RWPE2 (cell line): Measurements from ENCODE around the gene AP3M1.
"Not testable (repeated sequence)": the region's sequence is repeated elsewhere in the genome, so short reads cannot be mapped to it uniquely, and the experiment has no call there.

ENCODE experiments used
- ATAC-seq: fragments of 200-7000 bp; cut with Tn5 transposase; 3 replicates; pipeline ENCODE4 v1.9.1; 2021; ENCODE audit warnings: low read depth
- DNase-seq: peaks from one replicate; pipeline ENCODE4 v3.0.0-alpha.2; 2020; ENCODE audit warnings: low spot score
- H3K27ac ChIP-seq: fragments of 450-650 bp; 2 replicates; pipeline ENCODE4 v1.5.1; 2017; ENCODE audit warnings: mild to moderate bottlenecking; ENCODE audit not compliant: poor library complexity, severe bottlenecking
- H3K27me3 ChIP-seq: fragments of 250-450 bp; sonication (Bioruptor Pico); 2 replicates; pipeline ENCODE4 v1.5.1; 2021; ENCODE audit warnings: mild to moderate bottlenecking, moderate library complexity; ENCODE audit not compliant: insufficient read depth, poor library complexity, severe bottlenecking
- H3K36me3 ChIP-seq: fragments of 250-450 bp; sonication (Bioruptor Pico); 2 replicates; pipeline ENCODE4 v1.5.1; 2020; ENCODE audit warnings: low read depth, mild to moderate bottlenecking, moderate library complexity
- H3K4me1 ChIP-seq: fragments of 250-450 bp; sonication (Bioruptor Pico); 2 replicates; pipeline ENCODE4 v1.5.1; 2021; ENCODE audit warnings: mild to moderate bottlenecking, moderate library complexity; ENCODE audit not compliant: insufficient read depth, poor library complexity, severe bottlenecking
- H3K4me3 ChIP-seq: fragments of 250-450 bp; sonication (Bioruptor Pico); 2 replicates; pipeline ENCODE4 v1.5.1; 2021; ENCODE audit warnings: mild to moderate bottlenecking, moderate library complexity; ENCODE audit not compliant: severe bottlenecking
- H3K9me3 ChIP-seq: fragments of 250-450 bp; sonication (Bioruptor Pico); 2 replicates; pipeline ENCODE4 v1.5.1; 2021; ENCODE audit warnings: mild to moderate bottlenecking, moderate library complexity; ENCODE audit not compliant: severe bottlenecking
- TF ChIP-seq, protein P1 (sequence below): fragments of 450-650 bp; IDR thresholded peaks from one replicate; pipeline ENCODE4 v1.5.1; 2017; ENCODE audit warnings: mild to moderate bottlenecking, moderate library complexity; ENCODE audit not compliant: poor library complexity, severe bottlenecking

AP3M1 gene

DNA sequence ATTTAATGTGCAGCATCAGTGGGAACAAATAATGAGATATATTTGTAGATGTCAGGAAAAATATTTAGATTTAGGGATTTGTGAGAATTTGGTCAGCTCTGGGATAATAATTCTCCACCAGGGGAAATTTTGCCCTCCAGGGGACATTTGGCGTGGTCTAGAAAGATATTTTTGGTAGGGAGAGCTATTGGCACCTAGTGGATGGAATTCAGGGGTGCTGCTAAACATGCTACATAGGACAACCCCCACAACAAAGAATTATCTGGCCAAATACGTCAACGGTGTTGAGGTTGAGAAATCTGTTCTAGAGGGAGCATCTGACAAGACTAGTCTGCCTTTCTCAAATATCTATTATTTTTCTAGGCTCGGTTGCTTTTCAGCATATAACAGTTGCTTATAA, 2.5 kb upstream of the AP3M1 start:
- ATAC-seq (peak; percentile 41), DNase-seq (no peak)
- Histone ChIP-seq H3K36me3 (peaks cover under 1% of the 10 kb centered on the region; the same call in 1 of the 2 replicates), H3K9me3 (no peaks in the 10 kb centered on the region), H3K4me3 (peak overlapping the region; percentile 90), H3K27me3 (no peaks in the 10 kb centered on the region), H3K27ac (peak overlapping the region; percentile 76), H3K4me1 (peaks cover 16% of the 10 kb centered on the region)
- TF ChIP-seq, protein P1, sequence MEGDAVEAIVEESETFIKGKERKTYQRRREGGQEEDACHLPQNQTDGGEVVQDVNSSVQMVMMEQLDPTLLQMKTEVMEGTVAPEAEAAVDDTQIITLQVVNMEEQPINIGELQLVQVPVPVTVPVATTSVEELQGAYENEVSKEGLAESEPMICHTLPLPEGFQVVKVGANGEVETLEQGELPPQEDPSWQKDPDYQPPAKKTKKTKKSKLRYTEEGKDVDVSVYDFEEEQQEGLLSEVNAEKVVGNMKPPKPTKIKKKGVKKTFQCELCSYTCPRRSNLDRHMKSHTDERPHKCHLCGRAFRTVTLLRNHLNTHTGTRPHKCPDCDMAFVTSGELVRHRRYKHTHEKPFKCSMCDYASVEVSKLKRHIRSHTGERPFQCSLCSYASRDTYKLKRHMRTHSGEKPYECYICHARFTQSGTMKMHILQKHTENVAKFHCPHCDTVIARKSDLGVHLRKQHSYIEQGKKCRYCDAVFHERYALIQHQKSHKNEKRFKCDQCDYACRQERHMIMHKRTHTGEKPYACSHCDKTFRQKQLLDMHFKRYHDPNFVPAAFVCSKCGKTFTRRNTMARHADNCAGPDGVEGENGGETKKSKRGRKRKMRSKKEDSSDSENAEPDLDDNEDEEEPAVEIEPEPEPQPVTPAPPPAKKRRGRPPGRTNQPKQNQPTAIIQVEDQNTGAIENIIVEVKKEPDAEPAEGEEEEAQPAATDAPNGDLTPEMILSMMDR, result peak; percentile 81

DNA sequence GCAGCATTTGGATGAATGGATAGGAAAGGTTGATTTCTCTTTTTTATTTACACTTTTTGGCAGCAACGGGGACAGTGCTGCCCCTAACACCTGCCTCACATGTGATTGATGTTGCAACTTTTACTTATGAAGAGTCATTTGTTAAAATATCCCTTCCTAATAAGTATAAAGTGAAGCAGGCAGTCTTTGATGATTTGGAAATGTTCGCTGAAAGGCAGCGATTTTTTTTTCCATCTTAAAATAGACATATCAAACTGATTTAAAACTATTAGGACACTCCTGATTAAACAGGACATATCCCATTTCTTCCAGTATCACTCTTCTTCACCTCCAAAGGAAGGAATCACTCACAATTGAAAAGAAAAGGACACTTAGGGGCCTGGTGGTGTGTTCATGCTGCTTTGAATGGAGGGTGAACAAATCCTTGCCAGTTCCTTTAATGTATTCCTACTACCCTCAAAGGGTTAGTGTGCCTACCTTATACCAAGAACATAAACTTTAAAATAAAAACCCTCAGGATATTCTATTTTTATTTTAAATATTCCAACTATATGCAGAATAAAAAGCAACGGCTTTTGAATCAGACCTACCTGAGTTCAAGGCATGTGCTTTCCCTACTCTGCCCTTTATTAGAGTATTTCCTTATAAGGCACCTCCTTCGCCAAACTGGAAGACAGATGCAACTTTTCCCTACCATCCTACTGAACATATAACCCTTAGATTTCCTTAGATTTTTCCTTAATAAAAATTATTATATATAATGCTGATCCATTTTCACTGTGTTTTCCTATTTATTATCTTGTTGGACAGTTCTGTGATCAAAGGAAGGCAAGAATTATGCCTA, 1.5 kb upstream of the AP3M1 start:
- peak overlapping the region; percentile 90 for H3K4me3 ChIP-seq
- no peak for DNase-seq
- no peak for ATAC-seq
- H3K4me1 ChIP-seq, result peaks cover 16% of the 10 kb centered on the region
- TF ChIP-seq, protein P1, result no peak
- H3K36me3 ChIP-seq, result peaks cover 10% of the 10 kb centered on the region
- no peaks in the 10 kb centered on the region for H3K9me3 ChIP-seq
- H3K27me3 ChIP-seq, result no peaks in the 10 kb centered on the region
- peak overlapping the region; percentile 76 for H3K27ac ChIP-seq

DNA sequence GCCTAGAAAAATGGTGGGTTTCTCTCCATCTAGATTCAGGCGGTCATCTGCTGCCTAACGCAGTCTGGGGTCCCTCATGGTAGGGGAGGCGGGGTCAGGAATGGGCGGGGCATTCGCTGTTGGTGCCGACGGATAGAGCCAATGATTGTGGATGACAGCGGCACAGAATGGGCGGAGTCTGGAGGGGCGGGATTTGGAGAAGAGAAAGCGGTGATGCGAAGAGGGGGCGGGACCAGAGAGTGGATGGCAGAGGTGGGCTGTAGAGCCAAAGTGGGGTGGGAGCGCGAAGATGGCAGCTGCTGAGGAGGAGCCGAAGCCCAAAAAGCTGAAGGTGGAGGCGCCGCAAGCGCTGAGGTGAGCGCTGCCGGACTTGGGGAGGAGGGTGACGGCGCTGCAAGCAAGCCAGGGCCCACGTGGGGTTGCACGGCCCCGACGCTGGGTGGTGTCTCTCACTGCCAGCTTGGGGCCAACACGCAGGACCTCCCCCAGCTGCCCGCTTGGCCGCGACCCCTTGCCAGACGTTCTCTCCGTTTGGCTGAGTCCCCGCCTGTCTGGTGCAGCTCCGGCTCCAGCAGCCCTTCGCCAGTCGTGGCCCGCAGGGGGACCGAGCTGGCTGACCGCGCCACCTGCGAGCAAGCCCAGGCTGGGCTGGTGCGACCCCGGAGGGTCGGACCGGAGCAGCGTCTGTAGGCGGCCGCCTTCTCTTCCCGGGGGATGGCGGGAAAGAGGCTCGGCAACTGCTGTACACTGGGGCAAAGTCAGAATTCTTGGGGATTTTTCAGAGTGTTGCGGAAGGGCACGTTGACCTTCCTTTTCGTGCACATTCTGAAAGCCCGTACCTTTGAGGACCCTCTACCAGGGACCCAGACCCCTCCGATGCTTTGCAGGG, 606 bp upstream of the AP3M1 start, which contains the start of gene ADK:
ADK (plus strand) TSS at position 232 of the 889 bp plus-strand sequence; CDS start at position 290, 58 bp downstream.
- Histone ChIP-seq H3K4me1 (peaks cover 16% of the 10 kb centered on the region), H3K36me3 (peaks cover 13% of the 10 kb centered on the region), H3K27ac (peak within 1 kb of the TSS; percentile 76), H3K4me3 (peak within 1 kb of the TSS; percentile 90), H3K27me3 (no peaks in the 10 kb centered on the region), H3K9me3 (no peaks in the 10 kb centered on the region)
- TF ChIP-seq, protein P1, result peak; percentile 32
- DNase-seq, result peak; percentile 98
- ATAC-seq, result peak; percentile 79

DNA sequence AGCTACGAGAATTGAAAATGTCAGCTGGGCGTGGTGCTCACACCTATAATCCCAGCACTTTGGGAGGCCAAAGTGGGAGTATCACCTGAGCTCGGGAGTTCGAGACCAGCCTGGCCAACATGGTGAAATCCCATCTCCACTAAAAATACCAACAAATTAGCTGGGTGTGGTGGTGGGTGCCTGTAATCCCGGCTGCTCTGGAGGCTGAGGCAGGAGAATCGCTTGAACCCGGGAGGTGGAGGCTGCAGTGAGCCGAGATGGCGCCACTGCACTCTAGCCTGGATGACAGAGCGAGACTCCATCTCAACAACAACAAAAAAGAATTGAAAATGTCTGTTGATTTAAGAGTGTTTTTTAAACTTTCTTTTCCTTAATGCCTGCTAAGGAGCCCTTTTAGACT, 3.6 kb downstream of the AP3M1 start:
- not testable (repeated sequence) for H3K27ac ChIP-seq, DNase-seq, H3K9me3 ChIP-seq, H3K27me3 ChIP-seq, ATAC-seq, H3K4me3 ChIP-seq
- Histone ChIP-seq H3K36me3 (peaks cover 27% of the 10 kb centered on the region), H3K4me1 (peaks cover 12% of the 10 kb centered on the region)

DNA sequence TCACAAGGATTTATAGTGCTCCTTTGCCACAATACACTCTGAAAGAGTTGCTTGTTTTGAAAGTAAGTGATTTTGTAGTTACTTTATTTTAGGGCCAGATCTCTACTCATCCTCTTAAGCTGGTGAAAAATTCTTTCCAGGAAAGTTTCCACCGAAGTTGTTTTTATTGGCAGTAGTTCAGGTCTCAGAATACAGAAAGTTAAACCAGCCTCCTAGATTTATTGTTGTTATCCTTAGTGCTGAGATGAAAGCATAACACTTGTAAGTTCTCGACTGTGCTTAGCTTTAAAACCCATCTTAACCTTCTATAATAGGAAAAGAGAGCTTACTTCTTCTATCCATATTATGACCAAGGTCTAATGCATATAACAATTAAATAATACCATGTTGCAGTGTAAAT, 5.5 kb downstream of the AP3M1 start:
- Histone ChIP-seq H3K36me3 (peaks cover 27% of the 10 kb centered on the region), H3K27ac (no peak overlapping the region), H3K27me3 (no peaks in the 10 kb centered on the region), H3K4me1 (peaks cover 12% of the 10 kb centered on the region), H3K9me3 (no peaks in the 10 kb centered on the region), H3K4me3 (no peak overlapping the region)
- TF ChIP-seq, protein P1, result no peak
- DNase-seq, result no peak
- no peak for ATAC-seq
